ENCODE results near the gene HAUS7. TPM values are rescaled to one million over a fixed set of nuclear protein-coding genes. Genes with fewer than 3 reads are reported as not detected.

The HAUS7 gene
- total RNA-seq, 1 experiment from 2014 or later: 29.3 TPM

- POLR2A ChIA-PET (ENCODE audit: unreplicated experiment): no interaction called here
- Histone ChIP-seq H4K20me1 (ENCODE audit: insufficient read depth) (no peaks in the 10 kb centered on the region), H3K4me3 (no peak overlapping the region), H3F3A (ENCODE audit: insufficient read depth, low read depth) (no peaks in the 10 kb centered on the region), H3K27me3 (ENCODE audit: insufficient read depth, low read depth) (no peaks in the 10 kb centered on the region), H3K4me2 (no peak overlapping the region), H3K9me2 (ENCODE audit: insufficient read depth) (no peaks in the 10 kb centered on the region), H3K27ac (no peak overlapping the region), H3K36me3 (ENCODE audit: low read depth) (no peaks in the 10 kb centered on the region), H2AFZ (no peak overlapping the region), H3K4me1 (replicated peaks; ENCODE audit: insufficient read depth) (no peaks in the 10 kb centered on the region), H3K79me2 (ENCODE audit: low read depth) (no peaks in the 10 kb centered on the region), H3K9me3 (ENCODE audit: insufficient read depth, low read depth) (no peaks in the 10 kb centered on the region)
- CTCF ChIA-PET: no interaction called here
- TF ChIP-seq, protein P1, sequence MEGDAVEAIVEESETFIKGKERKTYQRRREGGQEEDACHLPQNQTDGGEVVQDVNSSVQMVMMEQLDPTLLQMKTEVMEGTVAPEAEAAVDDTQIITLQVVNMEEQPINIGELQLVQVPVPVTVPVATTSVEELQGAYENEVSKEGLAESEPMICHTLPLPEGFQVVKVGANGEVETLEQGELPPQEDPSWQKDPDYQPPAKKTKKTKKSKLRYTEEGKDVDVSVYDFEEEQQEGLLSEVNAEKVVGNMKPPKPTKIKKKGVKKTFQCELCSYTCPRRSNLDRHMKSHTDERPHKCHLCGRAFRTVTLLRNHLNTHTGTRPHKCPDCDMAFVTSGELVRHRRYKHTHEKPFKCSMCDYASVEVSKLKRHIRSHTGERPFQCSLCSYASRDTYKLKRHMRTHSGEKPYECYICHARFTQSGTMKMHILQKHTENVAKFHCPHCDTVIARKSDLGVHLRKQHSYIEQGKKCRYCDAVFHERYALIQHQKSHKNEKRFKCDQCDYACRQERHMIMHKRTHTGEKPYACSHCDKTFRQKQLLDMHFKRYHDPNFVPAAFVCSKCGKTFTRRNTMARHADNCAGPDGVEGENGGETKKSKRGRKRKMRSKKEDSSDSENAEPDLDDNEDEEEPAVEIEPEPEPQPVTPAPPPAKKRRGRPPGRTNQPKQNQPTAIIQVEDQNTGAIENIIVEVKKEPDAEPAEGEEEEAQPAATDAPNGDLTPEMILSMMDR (conservative IDR thresholded peaks at IDR 0.05): no peak
- TF ChIP-seq EZH2 (IDR thresholded peaks at IDR 0.05; ENCODE audit: low read depth): no peak
- no TSS peak for BruUV-seq (replicated peaks)
- DNase-seq: no peak
- intact Hi-C loops (cut with micrococcal nuclease; ENCODE audit: unreplicated experiment): no loop called here
These were observed 20.0 kb downstream of the HAUS7 start for GRCh38 chrX:153450114-153450948.

DNA sequence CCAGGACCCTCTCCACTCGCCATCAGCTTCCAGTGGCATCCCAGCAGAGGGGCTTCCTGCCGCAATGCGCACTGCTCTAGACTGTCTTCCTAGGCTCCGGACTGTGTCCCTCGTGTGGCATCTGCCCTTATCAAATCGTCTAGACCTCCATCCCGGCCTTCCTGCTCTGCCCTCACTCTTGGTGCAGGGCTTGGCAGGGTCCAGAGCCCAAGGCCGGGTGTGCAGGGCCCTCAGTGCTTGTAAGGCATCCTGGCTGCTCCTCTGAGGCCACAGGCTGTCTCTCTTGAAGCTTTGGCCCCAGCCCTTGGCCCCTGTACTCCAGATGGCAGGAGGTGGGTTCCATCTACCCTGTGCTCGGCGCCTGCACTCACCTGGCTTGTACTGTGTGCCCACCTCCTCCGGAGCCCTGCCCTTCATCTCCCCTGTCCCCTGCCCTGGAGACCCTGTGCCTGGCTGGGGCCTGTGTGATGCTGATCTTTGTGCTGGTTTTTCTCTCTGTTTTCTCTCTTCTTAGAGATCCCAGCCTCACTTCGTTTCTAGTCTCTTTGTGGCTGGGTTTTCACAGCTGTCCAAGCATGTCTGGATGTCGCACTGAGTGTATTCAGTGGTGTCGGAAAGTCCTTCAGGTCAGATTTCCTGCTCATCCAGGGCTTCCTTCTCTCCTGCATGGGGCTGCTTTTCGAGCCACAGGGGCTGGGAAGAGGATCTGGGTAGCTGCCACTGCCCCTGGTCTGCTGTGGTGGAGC, 20.8 kb downstream of the HAUS7 start:
- H3K27me3 ChIP-seq (ENCODE audit: insufficient read depth, low read depth): no peaks in the 10 kb centered on the region
- no peak for DNase-seq
- H3K9me3 ChIP-seq (ENCODE audit: insufficient read depth, low read depth): no peaks in the 10 kb centered on the region
- POLR2A ChIA-PET (ENCODE audit: unreplicated experiment): interaction anchor here (0.7 kb wide), 1 partner anchor 679 kb away, joined by 3 read pairs; no protein-coding TSS in a partner anchor
- no peak for TF ChIP-seq EZH2 (IDR thresholded peaks at IDR 0.05; ENCODE audit: low read depth)
- TF ChIP-seq, protein P1 (conservative IDR thresholded peaks at IDR 0.05): no peak
- no TSS peak for BruUV-seq (replicated peaks)
- CTCF ChIA-PET: no interaction called here
- H3K4me3 ChIP-seq: no peak overlapping the region
- no peak overlapping the region for H3K4me2 ChIP-seq
- H3K36me3 ChIP-seq (ENCODE audit: low read depth): no peaks in the 10 kb centered on the region
- no peaks in the 10 kb centered on the region for H3K9me2 ChIP-seq (ENCODE audit: insufficient read depth)
- H3K79me2 ChIP-seq (ENCODE audit: low read depth): no peaks in the 10 kb centered on the region
- H4K20me1 ChIP-seq (ENCODE audit: insufficient read depth): no peaks in the 10 kb centered on the region
- no peaks in the 10 kb centered on the region for H3F3A ChIP-seq (ENCODE audit: insufficient read depth, low read depth)
- intact Hi-C loops (cut with micrococcal nuclease; ENCODE audit: unreplicated experiment): no loop called here
- no peaks in the 10 kb centered on the region for H3K4me1 ChIP-seq (replicated peaks; ENCODE audit: insufficient read depth)
- no peak overlapping the region for H3K27ac ChIP-seq
- H2AFZ ChIP-seq: no peak overlapping the region

DNA sequence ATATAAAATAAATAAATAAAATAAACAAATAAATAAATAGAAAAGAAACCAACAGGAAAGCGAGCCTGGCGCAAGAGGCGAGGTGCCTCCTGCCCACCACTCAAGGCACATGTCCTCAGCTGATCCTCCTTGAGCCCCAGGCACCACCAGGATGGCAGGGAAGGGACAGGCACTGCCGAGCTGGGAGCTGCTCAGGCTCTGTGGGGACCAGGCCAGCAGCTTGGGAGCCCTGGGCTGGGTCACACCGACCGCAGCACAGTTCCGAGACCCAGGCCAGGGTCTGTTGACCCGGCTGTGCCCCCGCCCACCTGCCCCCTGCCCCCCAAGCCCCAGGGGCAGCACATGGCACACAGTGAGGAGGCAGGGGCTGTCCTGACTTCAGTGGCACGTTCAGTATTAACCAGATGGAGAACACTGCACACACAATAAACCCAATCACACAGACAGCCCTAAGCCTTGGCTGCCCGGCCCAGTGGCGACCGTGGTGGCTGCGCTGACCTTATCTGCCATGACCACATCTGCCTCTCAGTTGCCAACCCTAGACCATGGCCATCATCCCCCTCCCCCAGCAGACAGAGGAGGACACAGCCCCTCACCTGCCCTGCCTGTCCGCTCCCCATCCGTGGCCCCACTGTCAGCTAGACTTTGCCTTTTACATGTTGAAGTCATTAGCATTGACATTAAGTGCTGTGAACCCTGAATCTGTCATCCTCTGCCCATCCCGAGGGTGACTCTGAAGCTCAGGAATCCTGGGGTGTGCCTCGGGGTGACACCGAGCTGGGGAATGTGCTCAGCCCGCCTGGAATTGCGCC, 21.6 kb downstream of the HAUS7 start:
- Histone ChIP-seq H3K36me3 (ENCODE audit: low read depth) (no peaks in the 10 kb centered on the region), H3K9me2 (ENCODE audit: insufficient read depth) (no peaks in the 10 kb centered on the region), H3K79me2 (ENCODE audit: low read depth) (no peaks in the 10 kb centered on the region), H3K4me3 (no peak overlapping the region), H3K4me1 (replicated peaks; ENCODE audit: insufficient read depth) (0 out of 2 replicates have a peak, but pooled peaks cover under 1% of the 10 kb centered on the region), H3K9me3 (ENCODE audit: insufficient read depth, low read depth) (no peaks in the 10 kb centered on the region), H3K27me3 (ENCODE audit: insufficient read depth, low read depth) (no peaks in the 10 kb centered on the region), H2AFZ (no peak overlapping the region), H3F3A (ENCODE audit: insufficient read depth, low read depth) (no peaks in the 10 kb centered on the region), H4K20me1 (ENCODE audit: insufficient read depth) (no peaks in the 10 kb centered on the region), H3K4me2 (no peak overlapping the region), H3K27ac (no peak overlapping the region)
- BruUV-seq (replicated peaks): no TSS peak
- TF ChIP-seq, protein P1 (conservative IDR thresholded peaks at IDR 0.05): no peak
- TF ChIP-seq EZH2 (IDR thresholded peaks at IDR 0.05; ENCODE audit: low read depth): no peak
- POLR2A ChIA-PET (ENCODE audit: unreplicated experiment): interaction anchor here (0.7 kb wide), 1 partner anchor 680 kb away, joined by 3 read pairs; no protein-coding TSS in a partner anchor
- no peak for DNase-seq
- intact Hi-C loops (cut with micrococcal nuclease; ENCODE audit: unreplicated experiment): no loop called here
- CTCF ChIA-PET: no interaction called here
